ENCODE data around the gene CPNE7.

CPNE7 gene

DNA sequence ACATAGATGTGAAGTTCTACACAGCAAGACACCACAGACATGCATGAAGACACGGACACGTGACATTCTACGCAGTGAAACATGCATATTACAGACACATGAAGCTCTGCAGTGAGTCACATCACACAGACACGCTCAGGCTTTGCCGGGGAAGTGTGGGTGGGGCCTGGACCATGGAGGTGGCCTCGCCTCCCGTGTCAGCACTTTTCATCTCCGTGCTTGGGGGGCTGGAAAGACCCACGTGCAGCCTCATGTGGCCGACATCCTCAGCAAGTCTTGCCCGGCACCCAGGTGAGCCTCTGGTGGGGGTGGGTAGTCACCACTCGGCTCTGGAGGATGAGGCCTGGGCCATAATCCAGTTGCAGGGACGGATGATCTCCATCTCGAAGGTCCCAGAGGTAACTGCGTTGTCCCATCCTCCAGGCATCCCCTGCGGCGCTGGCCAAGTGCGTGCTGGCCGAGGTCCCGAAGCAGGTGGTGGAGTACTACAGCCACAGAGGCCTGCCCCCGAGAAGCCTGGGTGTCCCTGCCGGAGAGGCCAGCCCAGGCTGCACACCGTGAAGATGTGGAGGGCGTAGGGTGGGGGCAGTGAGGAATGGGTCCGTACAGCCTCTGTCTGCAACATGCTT, 20.6 kb downstream of the CPNE7 start:
- H3K27ac ChIP-seq (ENCODE audit: poor library complexity, severe bottlenecking), result no peak overlapping the region
- H3K36me3 ChIP-seq (ENCODE audit: low read depth), result no peaks in the 10 kb centered on the region; the same call in 1 of the 2 replicates
- no peaks in the 10 kb centered on the region for H3K9me3 ChIP-seq (ENCODE audit: severe bottlenecking)
- no peak for ATAC-seq (ENCODE audit: low read depth)
- TF ChIP-seq, protein P1, sequence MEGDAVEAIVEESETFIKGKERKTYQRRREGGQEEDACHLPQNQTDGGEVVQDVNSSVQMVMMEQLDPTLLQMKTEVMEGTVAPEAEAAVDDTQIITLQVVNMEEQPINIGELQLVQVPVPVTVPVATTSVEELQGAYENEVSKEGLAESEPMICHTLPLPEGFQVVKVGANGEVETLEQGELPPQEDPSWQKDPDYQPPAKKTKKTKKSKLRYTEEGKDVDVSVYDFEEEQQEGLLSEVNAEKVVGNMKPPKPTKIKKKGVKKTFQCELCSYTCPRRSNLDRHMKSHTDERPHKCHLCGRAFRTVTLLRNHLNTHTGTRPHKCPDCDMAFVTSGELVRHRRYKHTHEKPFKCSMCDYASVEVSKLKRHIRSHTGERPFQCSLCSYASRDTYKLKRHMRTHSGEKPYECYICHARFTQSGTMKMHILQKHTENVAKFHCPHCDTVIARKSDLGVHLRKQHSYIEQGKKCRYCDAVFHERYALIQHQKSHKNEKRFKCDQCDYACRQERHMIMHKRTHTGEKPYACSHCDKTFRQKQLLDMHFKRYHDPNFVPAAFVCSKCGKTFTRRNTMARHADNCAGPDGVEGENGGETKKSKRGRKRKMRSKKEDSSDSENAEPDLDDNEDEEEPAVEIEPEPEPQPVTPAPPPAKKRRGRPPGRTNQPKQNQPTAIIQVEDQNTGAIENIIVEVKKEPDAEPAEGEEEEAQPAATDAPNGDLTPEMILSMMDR (IDR thresholded peaks at IDR 0.05; ENCODE audit: poor library complexity, severe bottlenecking), result no peak
- DNase-seq (ENCODE audit: low spot score), result no peak
- peaks cover 3% of the 10 kb centered on the region for H3K4me1 ChIP-seq (ENCODE audit: insufficient read depth, poor library complexity, severe bottlenecking)
- H3K27me3 ChIP-seq (ENCODE audit: insufficient read depth, poor library complexity, severe bottlenecking), result no peaks in the 10 kb centered on the region
- H3K4me3 ChIP-seq (ENCODE audit: severe bottlenecking), result no peak overlapping the region

DNA sequence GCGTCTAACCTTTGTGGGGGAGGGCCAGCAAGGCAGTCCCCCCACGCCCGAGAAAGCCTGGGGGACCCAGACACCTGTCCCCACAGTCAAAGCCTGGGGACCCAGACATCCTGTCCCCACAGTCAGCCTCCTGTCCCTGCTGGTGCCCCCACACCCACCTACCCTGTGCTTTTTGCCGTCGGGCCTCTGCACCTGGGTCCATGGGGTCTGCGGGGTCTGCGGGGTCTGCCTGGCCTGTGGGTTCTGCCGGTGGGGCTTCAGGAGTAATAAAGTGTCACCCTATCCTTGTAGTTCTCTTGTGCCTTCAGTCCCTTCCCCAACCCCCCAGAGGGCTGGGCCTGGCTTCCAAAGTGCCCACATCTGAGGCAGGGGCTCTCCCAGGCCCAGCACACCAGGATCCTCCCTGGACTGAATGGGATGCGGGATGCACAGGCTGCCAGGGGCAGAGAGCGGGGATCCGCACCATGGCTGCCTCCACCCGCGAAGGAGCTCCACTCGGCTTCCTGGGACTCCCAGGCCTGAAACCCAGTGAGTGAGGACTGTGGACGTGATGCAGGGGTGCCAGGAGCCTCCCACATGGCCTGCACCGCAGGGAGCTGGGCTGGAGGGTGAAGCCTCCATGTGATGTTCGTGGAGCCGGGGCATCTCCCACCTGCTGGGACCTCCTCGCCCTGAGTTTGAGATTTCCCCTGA, 21.5 kb downstream of the CPNE7 start:
- Histone ChIP-seq H3K27ac (ENCODE audit: poor library complexity, severe bottlenecking) (no peak overlapping the region), H3K9me3 (ENCODE audit: severe bottlenecking) (no peaks in the 10 kb centered on the region), H3K36me3 (ENCODE audit: low read depth) (no peaks in the 10 kb centered on the region; the same call in 1 of the 2 replicates), H3K4me1 (ENCODE audit: insufficient read depth, poor library complexity, severe bottlenecking) (peaks cover 8% of the 10 kb centered on the region), H3K27me3 (ENCODE audit: insufficient read depth, poor library complexity, severe bottlenecking) (no peaks in the 10 kb centered on the region), H3K4me3 (ENCODE audit: severe bottlenecking) (no peak overlapping the region)
- TF ChIP-seq, protein P1 (IDR thresholded peaks at IDR 0.05; ENCODE audit: poor library complexity, severe bottlenecking), result no peak
- DNase-seq (ENCODE audit: low spot score) (peak; percentile 56), ATAC-seq (ENCODE audit: low read depth) (peak; percentile 21; the same call in 2 of the 3 replicates)

DNA sequence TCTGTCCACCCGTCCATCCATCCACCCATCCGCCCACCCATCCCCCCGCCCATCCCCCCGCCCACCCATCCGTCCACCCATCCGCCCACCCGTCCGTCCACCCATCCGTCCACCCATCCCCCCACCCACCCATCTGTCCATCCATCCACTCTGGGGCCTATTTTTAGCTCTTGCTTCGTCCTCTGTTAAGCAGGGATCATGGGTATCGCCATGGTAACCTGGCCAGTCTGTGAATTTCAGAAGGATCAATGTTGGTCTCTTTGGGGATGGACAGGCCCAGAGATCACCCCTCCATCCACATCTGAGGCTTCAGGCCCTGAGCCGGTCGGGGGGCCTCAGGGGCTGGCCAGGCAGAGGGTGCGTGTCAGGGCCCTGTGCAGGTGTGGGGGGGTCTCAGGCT, 22.6 kb downstream of the CPNE7 start:
- H3K36me3 ChIP-seq (ENCODE audit: low read depth), result no peaks in the 10 kb centered on the region; the same call in 1 of the 2 replicates
- no peak overlapping the region for H3K4me3 ChIP-seq (ENCODE audit: severe bottlenecking)
- TF ChIP-seq, protein P1 (IDR thresholded peaks at IDR 0.05; ENCODE audit: poor library complexity, severe bottlenecking), result no peak
- DNase-seq (ENCODE audit: low spot score), result no peak
- ATAC-seq (ENCODE audit: low read depth), result no peak
- H3K27me3 ChIP-seq (ENCODE audit: insufficient read depth, poor library complexity, severe bottlenecking), result no peaks in the 10 kb centered on the region
- H3K27ac ChIP-seq (ENCODE audit: poor library complexity, severe bottlenecking), result no peak overlapping the region
- peaks cover 17% of the 10 kb centered on the region for H3K4me1 ChIP-seq (ENCODE audit: insufficient read depth, poor library complexity, severe bottlenecking)
- no peaks in the 10 kb centered on the region for H3K9me3 ChIP-seq (ENCODE audit: severe bottlenecking)

DNA sequence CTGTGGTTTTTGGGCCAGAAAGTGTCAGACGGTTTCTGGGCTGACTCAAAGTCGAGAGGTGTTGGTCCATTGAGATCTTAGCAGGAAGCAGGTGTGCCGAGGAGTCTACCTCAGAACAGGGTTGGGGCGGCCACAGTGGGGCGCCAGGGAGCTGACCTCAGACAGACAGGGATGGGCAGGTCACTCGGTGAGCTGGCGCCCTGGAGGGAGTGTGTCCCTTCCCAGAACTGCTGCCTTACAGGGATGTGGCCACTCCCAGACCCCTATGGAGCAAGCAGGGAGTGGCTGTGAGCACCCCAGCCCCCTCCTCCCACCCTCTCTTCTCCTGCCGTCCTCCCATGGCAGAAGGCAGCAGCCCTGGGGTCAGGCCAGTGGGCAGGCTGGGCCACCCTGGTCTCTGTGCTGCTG, 23.9 kb downstream of the CPNE7 start:
- peaks cover 17% of the 10 kb centered on the region for H3K4me1 ChIP-seq (ENCODE audit: insufficient read depth, poor library complexity, severe bottlenecking)
- TF ChIP-seq, protein P1 (IDR thresholded peaks at IDR 0.05; ENCODE audit: poor library complexity, severe bottlenecking), result peak; percentile 50
- H3K9me3 ChIP-seq (ENCODE audit: severe bottlenecking), result no peaks in the 10 kb centered on the region
- H3K27me3 ChIP-seq (ENCODE audit: insufficient read depth, poor library complexity, severe bottlenecking), result no peaks in the 10 kb centered on the region
- H3K36me3 ChIP-seq (ENCODE audit: low read depth), result no peaks in the 10 kb centered on the region; the same call in 1 of the 2 replicates
- DNase-seq (ENCODE audit: low spot score), result peak; percentile 71
- peak; percentile 24; the same call in 2 of the 3 replicates for ATAC-seq (ENCODE audit: low read depth)
- no peak overlapping the region for H3K4me3 ChIP-seq (ENCODE audit: severe bottlenecking)
- no peak overlapping the region for H3K27ac ChIP-seq (ENCODE audit: poor library complexity, severe bottlenecking)

DNA sequence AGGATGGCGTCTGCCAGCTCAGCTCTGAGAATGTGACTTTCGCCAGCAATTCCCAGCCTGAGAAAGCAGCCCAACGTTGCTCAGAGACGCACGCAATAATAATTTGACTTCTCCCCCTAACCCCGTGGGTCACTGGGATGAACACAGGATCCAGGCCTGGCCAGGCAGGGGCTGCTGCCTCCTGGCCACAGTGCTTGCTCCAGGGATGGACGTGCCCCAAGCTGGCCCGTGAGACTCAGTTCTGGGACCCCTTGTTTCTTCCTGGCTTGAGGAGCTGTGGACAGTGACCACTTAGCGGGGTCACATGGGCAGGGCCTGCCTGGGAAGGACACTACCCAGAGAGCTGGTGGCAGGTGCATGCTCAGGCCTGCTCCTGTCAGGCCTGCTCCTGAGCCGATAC, 24.3 kb downstream of the CPNE7 start:
- Histone ChIP-seq H3K4me3 (ENCODE audit: severe bottlenecking) (no peak overlapping the region), H3K27ac (ENCODE audit: poor library complexity, severe bottlenecking) (no peak overlapping the region), H3K9me3 (ENCODE audit: severe bottlenecking) (no peaks in the 10 kb centered on the region), H3K36me3 (ENCODE audit: low read depth) (no peaks in the 10 kb centered on the region; the same call in 1 of the 2 replicates), H3K27me3 (ENCODE audit: insufficient read depth, poor library complexity, severe bottlenecking) (no peaks in the 10 kb centered on the region), H3K4me1 (ENCODE audit: insufficient read depth, poor library complexity, severe bottlenecking) (peaks cover 17% of the 10 kb centered on the region)
- no peak for ATAC-seq (ENCODE audit: low read depth)
- peak; percentile 37 for DNase-seq (ENCODE audit: low spot score)
- TF ChIP-seq, protein P1 (IDR thresholded peaks at IDR 0.05; ENCODE audit: poor library complexity, severe bottlenecking), result no peak
